Mononuclear cell (primary cell): ENCODE measurements around the gene ZRSR2. TPM values are rescaled to one million over a fixed set of nuclear protein-coding genes. Genes with fewer than 3 reads are reported as not detected.

Source experiments
- H3K27me3 ChIP-seq: 2 replicates; pipeline ENCODE4 v1.6.0; 2011; ENCODE audit warnings: low read length, control low read depth; ENCODE audit not compliant: insufficient read depth
- H3K4me1 ChIP-seq: 2 replicates; pipeline ENCODE4 v1.5.1; 2011; ENCODE audit warnings: mild to moderate bottlenecking, low read length, control low read depth; ENCODE audit not compliant: insufficient read depth
- H3K4me3 ChIP-seq: 2 replicates; pipeline ENCODE4 v1.5.1; 2011; ENCODE audit warnings: mild to moderate bottlenecking, low read length, moderate library complexity
- H3K9me3 ChIP-seq: 2 replicates; pipeline ENCODE4 v1.5.1; 2011; ENCODE audit warnings: low read depth, mild to moderate bottlenecking, control low read depth, low read length
- total RNA-seq: library from RNA; depleted of rRNA; stranded (reverse); fragments of >200 nt; gene quantifications from one replicate; pipeline ENCODE4 v1.2.3, GENCODE V29; 2012

Gene ZRSR2
- total RNA-seq, 1 donor: 12.6 TPM

DNA sequence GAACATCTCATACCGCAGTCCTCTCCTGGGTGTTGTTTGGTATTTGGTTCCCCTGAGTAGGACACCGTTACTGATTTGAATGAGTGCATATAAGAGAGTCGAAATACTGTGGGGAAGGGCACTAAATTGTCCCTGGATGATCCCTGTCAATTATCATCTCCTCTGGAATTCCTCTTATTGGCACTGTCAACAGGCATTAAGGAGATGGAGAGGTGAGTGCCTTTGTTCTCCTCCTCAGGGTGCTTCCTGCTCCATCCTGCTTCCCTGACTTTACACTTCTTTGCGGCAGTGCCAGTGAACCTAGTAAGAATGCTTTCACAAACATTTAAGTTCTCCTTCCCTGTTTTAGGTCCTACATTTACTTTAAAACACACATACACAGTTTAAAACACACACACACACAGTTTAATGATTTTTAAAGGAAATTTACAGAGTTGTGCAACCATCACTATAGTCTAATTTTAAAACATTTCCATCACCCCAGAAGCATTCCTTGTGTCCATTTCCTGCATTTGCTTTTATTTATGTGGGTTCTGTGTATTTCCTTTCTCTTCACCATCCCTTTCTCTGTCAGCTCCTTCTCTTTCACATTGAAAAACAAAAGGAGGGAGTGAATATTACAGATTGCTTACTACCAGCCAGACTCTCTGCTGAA lies 20.9 kb upstream of the ZRSR2 start:
- Histone ChIP-seq H3K4me3 (no peak overlapping the region), H3K9me3 (no peaks in the 10 kb centered on the region), H3K4me1 (no peaks in the 10 kb centered on the region), H3K27me3 (no peaks in the 10 kb centered on the region)

DNA sequence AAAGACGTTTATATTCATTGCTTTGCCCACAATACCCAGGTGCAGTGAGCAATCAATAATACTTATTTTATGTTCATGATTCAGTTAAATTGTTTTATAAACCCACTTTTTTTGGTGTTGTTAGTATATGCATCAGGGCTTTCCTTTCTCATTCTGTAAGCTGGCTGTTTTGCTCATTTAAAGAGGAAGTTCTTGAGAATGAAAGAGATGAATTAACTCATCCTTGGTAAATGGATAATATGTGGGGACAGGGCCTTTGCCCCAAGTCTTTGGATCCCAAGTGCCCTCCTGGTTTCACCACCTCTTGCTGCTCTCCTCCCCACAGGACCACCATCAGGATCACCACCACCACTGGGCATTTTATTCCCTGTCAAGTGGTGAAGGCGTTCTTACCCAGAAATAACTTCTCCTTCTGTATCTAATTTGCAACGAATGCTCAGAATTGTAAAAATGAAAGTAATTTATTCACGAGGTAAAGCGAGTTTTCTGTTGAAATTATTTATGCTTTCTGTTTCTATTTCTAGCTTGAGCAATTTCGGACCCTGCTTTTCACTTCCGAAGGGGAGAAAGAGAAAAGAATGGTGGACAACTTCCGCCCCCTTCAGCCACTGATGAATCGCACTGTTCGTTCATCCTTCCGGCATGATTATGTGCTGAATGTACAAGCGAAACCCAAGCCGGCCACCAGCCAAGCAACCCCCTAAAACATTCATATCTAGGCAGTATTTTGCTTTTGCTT lies 8.2 kb upstream of the ZRSR2 start:
- peaks cover 38% of the 10 kb centered on the region for H3K4me1 ChIP-seq
- no peaks in the 10 kb centered on the region for H3K27me3 ChIP-seq
- no peaks in the 10 kb centered on the region for H3K9me3 ChIP-seq
- peak overlapping the region; percentile 20 for H3K4me3 ChIP-seq

DNA sequence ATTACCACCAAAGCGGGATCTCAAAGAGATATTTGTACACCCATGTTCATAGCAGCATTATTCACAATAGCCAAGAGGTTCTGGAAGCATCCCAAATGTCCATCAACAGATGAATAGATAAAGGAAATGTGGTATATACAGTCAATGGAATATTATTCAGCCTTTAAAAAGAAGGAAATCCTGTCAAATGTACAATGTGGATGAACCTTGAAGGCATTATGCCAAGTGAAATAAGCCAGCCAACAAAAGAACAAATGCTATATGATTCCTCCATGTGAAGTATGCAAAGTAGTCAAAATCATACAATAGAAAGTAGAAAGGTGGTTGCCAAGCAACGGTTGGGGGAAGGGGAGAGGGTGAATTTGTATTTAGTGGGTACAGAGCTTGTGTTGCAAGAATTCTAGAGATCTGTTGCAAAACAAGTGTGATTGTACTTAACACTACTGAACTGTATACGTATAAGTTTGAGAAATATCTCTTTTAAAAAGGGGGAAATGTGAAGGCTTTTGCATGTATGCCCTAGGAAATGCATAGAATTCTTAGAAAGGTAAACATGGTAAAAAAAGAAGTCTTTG lies 5.0 kb upstream of the ZRSR2 start:
- H3K9me3 ChIP-seq: no peaks in the 10 kb centered on the region
- no peaks in the 10 kb centered on the region for H3K27me3 ChIP-seq
- H3K4me1 ChIP-seq: peaks cover 47% of the 10 kb centered on the region
- no peak overlapping the region for H3K4me3 ChIP-seq

DNA sequence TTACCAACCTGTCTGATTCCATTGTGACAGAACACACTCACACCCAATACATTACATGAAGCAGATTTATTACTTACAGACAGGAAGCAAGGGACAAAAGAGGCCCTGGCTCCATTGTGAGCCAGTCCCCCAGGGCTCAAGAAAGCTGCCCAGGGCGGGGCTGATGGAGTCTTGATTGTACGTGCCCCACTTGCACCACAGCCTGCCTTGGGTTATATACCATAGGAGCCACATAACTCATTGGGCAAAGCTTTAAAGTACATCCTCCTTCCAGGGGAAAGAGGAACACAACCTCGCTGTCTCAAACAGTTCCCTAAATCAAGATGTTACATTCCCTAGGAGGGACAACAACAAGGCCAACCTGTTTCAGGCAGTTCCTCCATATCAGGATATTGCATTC lies 3.4 kb upstream of the ZRSR2 start:
- Histone ChIP-seq H3K4me3 (no peak overlapping the region), H3K4me1 (peaks cover 46% of the 10 kb centered on the region), H3K9me3 (no peaks in the 10 kb centered on the region), H3K27me3 (no peaks in the 10 kb centered on the region)

DNA sequence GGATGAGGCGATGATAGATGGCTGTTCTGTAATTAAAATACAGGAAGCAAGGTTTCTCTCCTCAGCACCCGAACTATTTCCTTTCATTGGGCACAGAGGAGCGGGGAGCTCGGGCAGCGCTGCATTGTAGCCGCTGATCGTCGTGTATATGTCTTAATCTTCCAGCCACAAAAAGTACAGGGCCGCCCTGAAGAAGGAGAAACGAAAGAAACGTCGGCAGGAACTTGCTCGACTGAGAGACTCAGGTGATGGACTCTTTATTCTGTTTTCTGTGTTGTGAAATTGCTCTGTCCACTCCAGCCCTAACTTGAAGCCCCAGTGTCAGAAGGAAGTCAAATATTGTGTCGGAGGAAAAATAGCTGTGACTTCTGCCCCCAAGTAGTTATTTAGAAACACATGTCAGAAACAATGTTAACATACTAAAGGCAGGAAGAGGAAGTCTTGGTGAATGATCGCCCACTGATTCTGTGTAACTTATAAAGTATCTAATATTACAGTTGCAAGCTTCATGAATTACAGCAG lies 546 bp downstream of the ZRSR2 start:
- Histone ChIP-seq H3K4me3 (peak overlapping the region; percentile 79), H3K27me3 (no peaks in the 10 kb centered on the region), H3K4me1 (peaks cover 45% of the 10 kb centered on the region), H3K9me3 (no peaks in the 10 kb centered on the region)

DNA sequence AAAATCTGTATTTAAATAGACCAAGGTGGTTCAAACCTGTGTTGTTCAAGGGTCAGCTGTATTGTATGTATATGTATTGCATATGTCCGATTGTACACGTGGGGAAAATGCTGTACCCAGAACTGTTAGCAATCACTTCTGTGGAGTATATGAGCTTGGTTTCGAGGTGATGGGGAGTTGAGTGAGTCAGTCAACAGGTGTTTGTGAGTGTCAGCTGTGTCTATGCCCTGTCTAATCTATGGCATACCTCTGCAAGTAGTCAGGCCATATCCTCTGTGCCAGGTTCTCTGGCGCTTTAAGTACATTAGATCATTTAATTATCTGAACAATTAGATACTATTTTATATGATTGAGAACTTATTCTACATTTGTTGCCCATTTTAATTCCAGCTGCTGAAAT lies 7.4 kb downstream of the ZRSR2 start:
- Histone ChIP-seq H3K9me3 (no peaks in the 10 kb centered on the region), H3K27me3 (no peaks in the 10 kb centered on the region), H3K4me3 (no peak overlapping the region), H3K4me1 (peaks cover 12% of the 10 kb centered on the region)

DNA sequence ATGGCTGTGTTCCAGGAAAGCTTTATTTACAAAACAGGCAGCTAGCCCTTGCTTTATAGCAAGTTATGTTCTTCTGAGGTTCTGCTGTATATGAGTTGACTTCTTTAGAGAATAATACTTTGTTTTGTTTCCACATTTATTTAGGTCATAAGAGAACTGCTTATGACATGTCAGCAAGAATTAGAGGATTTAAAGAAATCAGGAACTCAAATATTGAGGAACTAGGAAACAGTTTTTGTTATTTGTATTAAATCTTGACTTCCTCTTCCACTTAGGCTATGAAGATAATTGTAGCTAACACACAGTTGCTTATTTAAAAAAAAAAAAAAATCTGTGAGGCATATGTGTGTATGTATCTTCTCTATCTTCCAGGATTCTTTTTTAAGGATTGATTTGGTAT lies 14.3 kb downstream of the ZRSR2 start:
- Histone ChIP-seq H3K4me3 (no peak overlapping the region), H3K27me3 (no peaks in the 10 kb centered on the region), H3K9me3 (no peaks in the 10 kb centered on the region), H3K4me1 (peaks cover 21% of the 10 kb centered on the region)

DNA sequence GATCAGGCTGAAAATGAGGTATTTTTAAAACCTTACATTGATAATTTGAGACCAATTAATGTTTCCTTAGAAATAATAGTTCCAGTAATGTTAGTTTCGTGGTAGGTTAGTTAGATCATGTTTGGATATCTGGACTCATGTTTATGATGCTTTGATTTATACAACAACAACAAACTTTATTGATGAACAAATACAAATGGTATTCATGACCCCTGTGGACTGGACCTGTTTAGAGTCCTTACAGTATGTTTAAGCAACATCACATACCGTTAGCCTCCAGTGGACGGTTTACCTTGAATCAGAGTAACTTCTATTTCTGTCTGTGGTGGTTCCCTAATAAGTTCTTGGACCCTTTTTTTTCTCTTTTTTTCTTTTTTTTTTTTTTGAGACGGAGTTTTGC lies 18.0 kb downstream of the ZRSR2 start:
- H3K4me1 ChIP-seq: peaks cover 19% of the 10 kb centered on the region
- no peak overlapping the region for H3K4me3 ChIP-seq
- no peaks in the 10 kb centered on the region for H3K9me3 ChIP-seq
- no peaks in the 10 kb centered on the region for H3K27me3 ChIP-seq

DNA sequence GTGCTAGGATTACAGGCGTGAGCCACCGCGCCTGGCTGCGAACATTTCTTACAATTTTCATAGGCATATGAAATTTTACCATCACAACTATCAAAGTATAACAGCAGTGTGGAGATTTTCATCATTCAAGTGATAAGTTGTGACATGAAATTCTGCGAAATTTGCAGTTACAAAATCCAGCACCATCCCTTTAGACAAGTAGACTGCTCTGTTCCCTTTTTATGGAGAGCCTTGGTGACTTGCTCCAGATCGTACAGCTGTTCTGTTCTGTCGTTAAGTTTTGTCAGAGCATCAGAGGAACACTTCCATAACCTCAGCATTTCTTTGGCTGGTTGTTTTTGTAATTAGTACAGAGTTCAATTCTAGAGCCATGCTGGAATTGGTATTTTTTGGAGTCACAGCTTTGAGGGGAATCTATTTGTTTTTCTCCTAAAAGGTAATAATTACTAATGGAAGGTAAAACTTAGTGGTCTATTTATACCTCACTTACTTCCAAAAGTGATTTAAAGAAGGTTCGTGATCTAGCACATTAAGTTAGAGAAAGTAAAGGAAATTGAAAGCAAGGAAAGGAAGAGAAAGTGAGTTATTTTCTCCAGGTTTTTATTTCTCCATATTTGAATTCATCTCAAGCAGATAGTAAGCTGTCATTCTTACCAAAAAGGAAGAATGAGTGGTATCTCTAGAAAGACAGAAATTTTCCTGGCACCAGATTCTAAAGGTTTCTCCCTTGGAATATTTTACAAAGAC lies 22.1 kb downstream of the ZRSR2 start:
- H3K4me1 ChIP-seq: peaks cover 21% of the 10 kb centered on the region
- no peak overlapping the region for H3K4me3 ChIP-seq
- no peaks in the 10 kb centered on the region for H3K27me3 ChIP-seq
- H3K9me3 ChIP-seq: no peaks in the 10 kb centered on the region

DNA sequence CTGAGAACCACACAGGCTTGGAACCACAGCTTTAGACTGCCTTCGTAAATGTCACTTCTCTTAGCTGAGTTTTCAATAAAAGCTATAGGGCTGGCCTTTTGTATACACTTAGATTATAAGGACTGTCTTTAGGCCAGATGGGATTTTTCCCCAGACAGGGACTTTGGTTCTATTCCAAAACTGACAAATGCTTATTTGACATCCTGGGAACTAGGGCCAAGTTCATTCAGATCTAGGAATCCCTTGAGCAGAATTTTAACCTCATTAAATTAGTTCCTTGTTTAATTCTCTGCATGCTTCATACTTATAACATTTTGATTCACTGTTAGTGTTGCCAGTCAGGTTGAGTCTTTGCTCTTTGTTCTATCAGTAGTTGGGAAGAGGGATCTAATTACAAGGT lies 23.1 kb downstream of the ZRSR2 start:
- Histone ChIP-seq H3K9me3 (no peaks in the 10 kb centered on the region), H3K4me1 (peaks cover 21% of the 10 kb centered on the region), H3K27me3 (no peaks in the 10 kb centered on the region), H3K4me3 (no peak overlapping the region)

DNA sequence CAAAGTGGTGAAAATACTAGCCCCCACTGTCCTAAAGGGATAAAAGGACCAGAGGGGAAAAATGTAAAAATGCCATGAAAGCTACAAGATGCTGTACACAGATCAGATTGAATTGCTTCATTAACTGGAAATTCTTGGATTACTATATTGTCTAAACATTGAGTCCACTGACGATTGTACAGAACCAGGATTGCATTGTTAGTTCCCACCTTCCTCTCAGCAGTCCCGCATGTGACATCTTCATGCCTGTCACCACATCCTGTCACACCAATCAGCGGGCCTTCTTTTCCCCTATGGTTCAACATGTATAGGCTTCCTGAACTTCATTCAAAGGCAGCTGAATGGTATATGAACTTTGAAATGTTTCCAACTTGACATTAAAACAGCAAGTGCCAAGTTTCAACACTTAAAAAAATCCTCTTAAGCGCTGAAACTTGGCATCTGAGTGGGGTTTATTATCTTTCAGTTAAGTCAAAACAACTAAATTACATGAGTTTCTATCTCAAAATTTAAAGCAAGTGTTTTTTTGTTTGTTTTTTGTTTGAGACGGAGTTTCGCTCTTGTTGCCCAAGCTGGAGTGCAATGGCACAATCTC lies 24.6 kb downstream of the ZRSR2 start:
- Histone ChIP-seq H3K9me3 (no peaks in the 10 kb centered on the region), H3K4me1 (peaks cover 21% of the 10 kb centered on the region), H3K27me3 (no peaks in the 10 kb centered on the region), H3K4me3 (no peak overlapping the region)

DNA sequence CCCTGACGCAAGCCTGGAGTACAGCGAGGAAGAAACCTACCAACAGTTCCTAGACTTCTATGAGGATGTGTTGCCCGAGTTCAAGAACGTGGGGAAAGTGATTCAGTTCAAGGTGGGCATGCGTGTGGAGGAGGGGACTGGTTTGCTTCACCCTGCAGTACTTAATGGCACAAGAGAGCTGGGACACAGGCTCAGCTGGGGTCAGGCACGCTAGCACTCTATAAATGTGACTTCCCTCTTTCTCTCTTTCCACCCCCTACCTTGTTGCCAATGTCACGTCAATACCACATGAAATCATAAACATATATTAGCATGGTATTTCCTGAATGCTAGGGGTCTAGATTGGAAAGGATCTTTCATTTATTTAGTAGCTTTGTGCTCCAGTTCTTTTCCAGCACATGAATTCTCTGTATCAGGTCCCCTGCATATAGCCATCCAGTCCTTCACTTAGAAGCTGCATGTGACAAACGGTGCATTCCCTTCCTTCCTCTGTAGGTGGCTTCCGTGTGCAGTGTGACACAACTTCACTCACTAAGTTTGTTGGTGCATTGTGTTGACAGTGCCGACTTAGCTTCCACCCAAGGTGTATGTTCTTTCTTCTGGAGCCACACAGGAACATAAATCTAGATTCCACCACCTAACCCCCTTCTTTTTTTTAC lies 25.6 kb downstream of the ZRSR2 start:
- no peaks in the 10 kb centered on the region for H3K9me3 ChIP-seq
- no peak overlapping the region for H3K4me3 ChIP-seq
- H3K27me3 ChIP-seq: no peaks in the 10 kb centered on the region
- peaks cover 21% of the 10 kb centered on the region for H3K4me1 ChIP-seq

DNA sequence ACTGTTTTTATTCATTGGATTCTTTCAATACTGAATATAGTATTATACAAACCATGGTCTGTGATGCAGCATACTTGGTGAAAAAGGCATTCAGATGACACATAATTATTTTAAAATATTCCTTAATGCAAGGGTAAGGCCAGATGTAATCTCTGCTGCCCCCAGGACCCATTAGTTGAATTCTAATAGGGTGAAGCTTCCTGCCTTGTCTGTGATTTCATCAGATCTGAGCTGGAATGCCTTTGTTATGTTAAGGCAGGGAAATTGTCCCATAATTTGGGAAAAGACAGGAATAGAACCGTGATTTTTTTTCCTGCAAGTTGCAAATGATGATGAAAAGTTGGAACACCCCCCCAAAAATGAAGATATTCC lies 26.1 kb downstream of the ZRSR2 start:
- Histone ChIP-seq H3K27me3 (no peaks in the 10 kb centered on the region), H3K9me3 (no peaks in the 10 kb centered on the region), H3K4me1 (peaks cover 21% of the 10 kb centered on the region), H3K4me3 (no peak overlapping the region)

DNA sequence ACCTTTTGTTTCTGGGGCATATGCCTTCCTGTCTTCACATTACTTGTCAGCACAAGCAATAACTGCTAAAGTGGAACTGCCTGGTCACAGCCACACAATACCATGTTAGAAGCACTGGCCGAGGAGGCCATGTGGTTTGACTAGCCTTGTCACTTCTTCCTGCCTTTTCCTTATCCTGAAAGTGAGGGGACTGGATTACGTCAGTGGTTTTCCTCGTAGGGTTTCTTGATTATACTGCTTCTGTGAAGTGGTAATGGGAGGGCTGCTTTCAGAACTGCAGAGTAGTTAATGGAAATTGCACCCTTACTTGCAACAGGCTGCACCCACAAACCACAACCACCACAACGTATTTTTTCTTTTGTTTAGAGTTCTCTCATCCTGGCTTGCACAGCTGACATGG lies 26.6 kb downstream of the ZRSR2 start:
- H3K4me1 ChIP-seq: peaks cover 21% of the 10 kb centered on the region
- H3K9me3 ChIP-seq: no peaks in the 10 kb centered on the region
- H3K4me3 ChIP-seq: no peak overlapping the region
- no peaks in the 10 kb centered on the region for H3K27me3 ChIP-seq
